IgD-negative memory B cell (primary cell): ENCODE results near the gene HOXD10. TPM values are rescaled to one million over a fixed set of nuclear protein-coding genes. Genes with fewer than 3 reads are reported as not detected.

Experiments
- H3K27ac Mint-ChIP-seq, 3 donors: one replicate each; pipeline ENCODE4 v1.8.0; 2020 to 2022; ENCODE audit warnings: mild to moderate bottlenecking in 3 of 3, mixed read lengths in 3 of 3, moderate library complexity in 1 of 3
- H3K27me3 Mint-ChIP-seq: one replicate; pipeline ENCODE4 v1.8.0; 2021; ENCODE audit warnings: mixed read lengths
- H3K36me3 Mint-ChIP-seq: one replicate; pipeline ENCODE4 v1.8.0; 2020; ENCODE audit warnings: mild to moderate bottlenecking, mixed read lengths
- H3K4me1 Mint-ChIP-seq, 3 donors: one replicate each; pipeline ENCODE4 v1.8.0; 2020 to 2022; ENCODE audit warnings: mixed read lengths in 3 of 3, mild to moderate bottlenecking in 1 of 3
- H3K4me3 Mint-ChIP-seq, 4 donors: one replicate each; pipeline ENCODE4 v1.8.0; 2020 to 2022; ENCODE audit warnings: mild to moderate bottlenecking in 4 of 4, mixed read lengths in 4 of 4, moderate library complexity in 3 of 4
- H3K9me3 Mint-ChIP-seq, 3 donors: one replicate each; pipeline ENCODE4 v1.8.0; 2020 to 2021; ENCODE audit warnings: mixed read lengths in 3 of 3, mild to moderate bottlenecking in 1 of 3
- polyA plus RNA-seq: library from polyadenylated mRNA; unstranded; fragments of 300-500 nt; fragmentation: Illumina TruSeq; gene quantifications from one replicate; pipeline ENCODE4 v1.2.3, GENCODE V29; 2021

HOXD10 gene
- polyA plus RNA-seq, 1 donor from 2014 or later: not detected

DNA sequence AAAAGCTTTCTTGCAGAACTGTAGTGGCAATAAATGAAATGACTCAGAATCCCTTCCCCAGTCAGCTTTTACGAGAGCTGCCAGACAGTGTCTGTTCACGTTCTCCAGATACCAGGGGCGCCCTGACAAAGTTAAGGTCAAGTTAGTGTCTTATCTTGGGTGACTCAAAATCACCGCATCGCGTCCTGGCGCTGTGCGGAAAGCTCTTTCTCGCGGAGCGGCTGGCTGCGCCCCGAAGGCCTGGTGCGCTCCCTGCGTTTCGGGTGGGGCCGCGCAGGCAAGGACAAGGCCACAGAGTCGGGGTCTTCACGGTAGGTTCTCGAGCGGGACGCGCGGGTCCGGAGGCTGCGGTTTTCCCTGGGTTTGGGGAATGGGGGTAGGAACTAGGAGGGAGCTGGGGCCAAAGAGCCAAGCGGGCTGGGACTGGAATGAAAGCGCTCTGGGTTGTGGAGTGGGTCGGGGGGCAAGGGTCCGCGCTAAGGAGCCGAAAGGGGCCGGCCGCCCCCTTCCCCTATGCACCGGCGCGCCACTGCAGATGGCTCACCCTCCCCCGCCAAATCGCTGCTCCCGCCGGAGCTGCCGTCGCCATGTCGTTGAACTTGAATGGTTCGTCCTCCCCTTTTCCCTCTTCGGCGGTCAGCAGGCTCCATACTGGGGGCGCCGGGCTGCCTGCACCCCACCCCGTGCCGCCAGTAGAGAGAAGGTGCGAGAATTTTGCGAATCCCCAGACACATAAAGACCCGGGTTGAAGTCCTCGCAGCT lies 12.1 kb upstream of the HOXD10 start:
- H3K27ac Mint-ChIP-seq: peak overlapping the region in 2 of 3 donors; percentile 59 to 96
- H3K4me3 Mint-ChIP-seq: peak overlapping the region in 1 of 4 donors; percentile 27
- peaks cover 5% of the 10 kb centered on the region for H3K36me3 Mint-ChIP-seq
- peaks cover 1 to 16% (median 3%) of the 10 kb centered on the region in 3 donors for H3K9me3 Mint-ChIP-seq
- peaks cover 72% of the 10 kb centered on the region for H3K27me3 Mint-ChIP-seq
- peaks cover 0 to 6% (median 5%) of the 10 kb centered on the region in 3 donors for H3K4me1 Mint-ChIP-seq

DNA sequence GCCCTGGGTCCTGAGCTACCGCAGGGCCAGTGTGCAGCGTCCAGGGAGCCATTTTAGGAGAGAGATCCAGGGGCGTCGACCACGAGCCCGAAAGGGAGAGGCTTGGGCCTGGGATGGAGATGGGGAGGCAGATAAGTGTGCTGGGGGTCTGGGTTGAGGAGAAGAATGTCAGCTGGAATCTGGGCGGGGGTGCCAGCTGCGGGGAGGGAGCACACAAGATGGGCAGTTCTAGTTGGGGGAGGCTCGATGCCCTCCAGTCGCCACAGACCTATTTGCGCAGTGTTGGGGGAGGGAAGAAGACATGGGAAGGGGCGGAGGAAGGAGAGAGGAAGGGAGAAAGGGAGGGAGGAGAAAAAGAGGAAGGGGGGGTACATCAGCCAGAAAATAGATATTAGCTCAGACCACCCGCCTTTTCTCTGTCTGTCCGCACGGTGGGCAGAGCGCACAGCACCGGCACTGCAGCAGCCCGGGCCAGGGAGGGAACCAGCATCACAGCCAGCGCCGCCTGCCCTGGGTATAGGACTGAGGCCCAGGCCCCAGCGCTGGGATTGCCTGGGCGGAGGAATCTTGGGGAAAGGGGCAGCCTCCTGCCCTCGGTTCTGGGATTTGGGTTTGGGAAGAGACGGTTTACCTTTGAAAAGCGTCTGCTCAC lies 11.4 kb upstream of the HOXD10 start:
- Mint-ChIP-seq H3K4me1 (peaks cover 0 to 6% (median 5%) of the 10 kb centered on the region in 3 donors), H3K4me3 (peak overlapping the region in 1 of 4 donors; percentile 73), H3K27me3 (peaks cover 73% of the 10 kb centered on the region), H3K36me3 (peaks cover 5% of the 10 kb centered on the region), H3K27ac (peak overlapping the region in 2 of 3 donors; percentile 41 to 96), H3K9me3 (peaks cover 1 to 18% (median 4%) of the 10 kb centered on the region in 3 donors)

DNA sequence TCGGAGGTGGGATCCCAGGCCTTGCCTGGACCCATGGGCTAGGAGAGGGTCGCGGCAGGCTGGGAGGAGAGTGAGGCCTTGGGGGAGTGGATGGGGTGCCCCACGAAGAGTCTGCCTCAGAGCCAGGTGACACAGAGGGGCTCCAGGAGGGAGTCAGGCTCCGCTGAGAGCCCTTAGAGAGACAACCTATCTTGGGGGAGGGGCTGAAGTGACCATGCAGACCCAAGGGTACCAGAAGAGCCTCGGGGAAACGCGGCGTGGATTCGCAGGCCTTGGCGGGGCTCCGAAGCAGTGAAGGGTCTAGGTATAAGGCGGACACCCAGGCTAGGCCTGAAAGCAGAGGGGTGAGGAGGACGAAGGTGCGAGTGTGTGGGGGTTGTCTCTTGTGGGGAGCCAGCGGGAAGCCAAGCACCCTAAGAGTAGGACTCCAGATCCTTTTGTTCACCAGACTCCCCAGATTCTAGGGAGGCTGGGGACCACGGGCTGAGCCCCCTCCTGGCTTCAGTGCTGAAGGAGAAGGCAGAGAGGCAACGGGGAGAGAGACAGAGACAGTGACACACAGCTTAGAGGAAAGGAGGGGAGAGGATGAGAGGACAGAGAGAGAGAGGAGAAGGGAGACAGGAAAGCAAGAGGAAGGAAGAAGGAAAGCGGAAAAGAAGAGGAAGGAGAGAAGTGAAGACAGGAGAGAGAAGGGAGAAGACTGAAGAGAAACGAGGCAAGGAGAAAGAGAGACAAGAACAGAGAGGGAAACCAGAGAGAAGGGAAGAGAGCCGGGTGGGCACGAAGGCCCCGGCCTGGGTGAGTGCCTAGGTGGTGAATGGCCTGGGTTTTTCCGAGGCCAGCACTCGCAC lies 10.6 kb upstream of the HOXD10 start:
- Mint-ChIP-seq H3K27ac (peak overlapping the region; percentile 50 to 96 (median 83)), H3K27me3 (peaks cover 66% of the 10 kb centered on the region), H3K9me3 (peaks cover 1 to 18% (median 4%) of the 10 kb centered on the region in 3 donors), H3K4me3 (peak overlapping the region in 3 of 4 donors; percentile 50 to 79 (median 73)), H3K36me3 (peaks cover 5% of the 10 kb centered on the region), H3K4me1 (peaks cover 0 to 6% (median 5%) of the 10 kb centered on the region in 3 donors)

DNA sequence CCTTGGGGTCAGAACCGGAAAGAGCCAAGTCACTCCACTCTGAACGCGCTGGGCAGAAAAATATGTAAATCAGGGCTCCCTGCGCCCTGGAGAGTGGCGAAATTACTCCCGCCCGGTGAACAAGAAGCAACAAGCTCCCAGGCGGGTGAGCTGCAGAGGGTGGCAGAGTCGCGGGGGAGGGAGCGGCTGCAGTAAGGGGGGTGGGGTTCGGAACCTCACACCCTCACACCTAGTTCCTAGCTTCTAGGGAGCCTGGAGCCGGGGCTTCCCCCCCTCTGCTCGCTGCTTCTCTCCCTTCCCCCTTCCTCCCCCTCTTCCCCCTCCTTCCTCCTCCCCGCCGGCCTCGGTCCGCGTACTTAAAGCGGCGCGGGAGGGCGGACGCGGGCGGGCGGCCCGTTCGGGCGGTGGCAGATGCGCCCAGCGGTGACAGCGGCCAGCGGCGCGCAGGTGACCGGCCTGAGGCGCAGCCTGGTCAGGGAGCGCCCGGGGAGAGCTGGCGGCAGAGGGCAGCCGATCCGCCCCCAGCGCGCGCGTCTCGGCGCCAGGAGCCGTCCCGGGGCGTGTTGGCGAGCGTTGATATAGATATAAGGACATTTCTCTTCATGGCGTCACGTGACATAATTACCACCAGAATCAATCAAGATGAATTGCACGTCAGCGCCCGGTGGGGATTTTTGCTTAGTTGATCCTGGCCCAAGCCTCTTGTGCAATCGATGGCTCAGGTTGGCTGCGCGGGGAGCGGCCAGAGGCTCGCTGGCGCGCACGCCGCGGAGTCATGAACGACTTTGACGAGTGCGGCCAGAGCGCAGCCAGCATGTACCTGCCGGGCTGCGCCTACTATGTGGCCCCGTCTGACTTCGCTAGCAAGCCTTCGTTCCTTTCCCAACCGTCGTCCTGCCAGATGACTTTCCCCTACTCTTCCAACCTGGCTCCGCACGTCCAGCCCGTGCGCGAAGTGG lies 9.7 kb upstream of the HOXD10 start, which contains the start of gene HOXD11:
HOXD11 (plus strand) TSS at position 700 of the 959 bp plus-strand sequence; CDS start at position 776, 76 bp downstream.
- peak within 1 kb of the TSS in 3 of 4 donors; percentile 50 to 79 (median 73) for H3K4me3 Mint-ChIP-seq
- peaks cover 0 to 6% (median 5%) of the 10 kb centered on the region in 3 donors for H3K4me1 Mint-ChIP-seq
- peaks cover 3% of the 10 kb centered on the region for H3K36me3 Mint-ChIP-seq
- H3K27me3 Mint-ChIP-seq: peaks cover 62% of the 10 kb centered on the region
- H3K9me3 Mint-ChIP-seq: peaks cover 1 to 13% (median 4%) of the 10 kb centered on the region in 3 donors
- peak within 1 kb of the TSS; percentile 50 to 96 (median 85) for H3K27ac Mint-ChIP-seq

DNA sequence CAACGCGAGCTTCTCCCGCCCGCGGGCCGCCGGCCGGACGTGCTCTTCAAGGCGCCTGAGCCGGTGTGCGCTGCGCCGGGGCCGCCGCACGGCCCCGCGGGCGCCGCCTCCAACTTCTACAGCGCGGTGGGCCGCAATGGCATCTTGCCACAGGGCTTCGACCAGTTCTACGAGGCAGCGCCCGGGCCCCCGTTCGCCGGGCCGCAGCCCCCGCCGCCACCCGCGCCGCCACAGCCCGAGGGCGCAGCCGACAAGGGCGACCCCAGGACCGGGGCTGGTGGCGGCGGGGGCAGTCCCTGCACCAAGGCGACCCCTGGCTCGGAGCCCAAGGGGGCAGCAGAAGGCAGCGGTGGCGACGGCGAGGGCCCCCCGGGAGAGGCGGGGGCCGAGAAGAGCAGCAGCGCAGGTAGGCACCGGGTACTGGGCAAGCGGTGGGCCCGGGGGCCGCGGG lies 8.8 kb upstream of the HOXD10 start:
- peaks cover 57% of the 10 kb centered on the region for H3K27me3 Mint-ChIP-seq
- peaks cover 0 to 13% (median 4%) of the 10 kb centered on the region in 3 donors for H3K9me3 Mint-ChIP-seq
- H3K27ac Mint-ChIP-seq: no peak overlapping the region
- peaks cover 0 to 6% (median 5%) of the 10 kb centered on the region in 3 donors for H3K4me1 Mint-ChIP-seq
- H3K36me3 Mint-ChIP-seq: peaks cover 3% of the 10 kb centered on the region
- no peak overlapping the region for H3K4me3 Mint-ChIP-seq

DNA sequence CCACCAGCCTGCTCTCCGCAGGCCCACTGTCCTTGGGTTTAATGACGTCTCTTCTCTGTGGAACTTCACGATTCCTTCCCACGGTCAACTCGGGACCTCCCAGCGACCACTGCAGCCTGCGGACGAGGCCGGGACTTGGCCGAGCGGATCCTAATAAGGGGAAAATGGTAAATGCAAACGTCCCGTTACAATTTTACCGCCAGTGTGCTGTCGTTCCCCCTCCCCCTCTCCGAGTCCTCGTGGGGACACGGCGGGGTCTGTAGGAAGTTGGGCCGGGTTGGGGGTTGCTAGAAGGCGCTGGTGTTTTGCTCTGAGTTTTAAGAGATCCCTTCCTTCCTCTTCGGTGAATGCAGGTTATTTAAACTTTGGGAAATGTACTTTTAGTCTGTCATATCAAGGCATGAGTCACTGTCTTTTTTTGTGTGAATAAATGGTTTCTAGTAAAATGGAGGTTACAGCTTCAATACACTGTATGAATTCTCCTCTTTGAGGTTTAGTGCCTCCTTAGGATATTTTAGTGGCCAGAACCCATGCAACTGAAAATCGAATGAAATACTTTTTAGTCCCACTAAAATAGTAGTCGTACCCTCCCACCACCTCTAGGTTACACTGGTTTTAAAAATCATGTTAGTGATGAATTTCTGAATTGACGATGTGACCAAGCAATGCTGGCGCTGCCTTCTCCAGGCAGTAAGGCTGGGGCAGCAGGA lies 7.2 kb upstream of the HOXD10 start:
- Mint-ChIP-seq H3K4me1 (peaks cover 0 to 5% (median 4%) of the 10 kb centered on the region in 3 donors), H3K27me3 (peaks cover 57% of the 10 kb centered on the region), H3K27ac (peak overlapping the region; percentile 92 to 95 (median 94)), H3K36me3 (peaks cover 3% of the 10 kb centered on the region), H3K4me3 (peak overlapping the region in 3 of 4 donors; percentile 47 to 72 (median 60)), H3K9me3 (peaks cover 0 to 13% (median 4%) of the 10 kb centered on the region in 3 donors)

DNA sequence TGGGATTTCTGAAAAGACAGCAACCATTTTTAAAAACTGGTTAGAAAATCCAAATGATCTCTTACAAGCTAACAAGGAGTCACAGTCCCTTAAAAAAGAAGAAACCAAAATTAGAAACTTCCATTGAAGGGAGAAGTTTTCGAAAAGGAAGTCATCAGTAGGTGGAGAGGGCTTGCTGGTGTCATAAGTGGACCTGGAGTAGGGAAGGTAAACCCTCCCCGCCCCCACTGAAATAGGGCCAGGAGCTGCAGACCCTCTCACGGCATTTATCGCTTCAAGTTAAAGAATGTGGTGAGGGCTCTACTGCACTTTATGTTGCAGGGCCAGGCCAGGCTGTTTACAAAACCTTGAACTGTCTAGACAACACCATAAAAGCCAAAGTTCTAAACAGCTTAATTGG lies 6.6 kb upstream of the HOXD10 start:
- peaks cover 0 to 5% (median 4%) of the 10 kb centered on the region in 3 donors for H3K4me1 Mint-ChIP-seq
- H3K27ac Mint-ChIP-seq: peak overlapping the region; percentile 92 to 95 (median 94)
- peaks cover 3% of the 10 kb centered on the region for H3K36me3 Mint-ChIP-seq
- peaks cover 0 to 12% (median 4%) of the 10 kb centered on the region in 3 donors for H3K9me3 Mint-ChIP-seq
- H3K4me3 Mint-ChIP-seq: peak overlapping the region in 2 of 4 donors; percentile 47 to 72
- H3K27me3 Mint-ChIP-seq: peaks cover 57% of the 10 kb centered on the region

DNA sequence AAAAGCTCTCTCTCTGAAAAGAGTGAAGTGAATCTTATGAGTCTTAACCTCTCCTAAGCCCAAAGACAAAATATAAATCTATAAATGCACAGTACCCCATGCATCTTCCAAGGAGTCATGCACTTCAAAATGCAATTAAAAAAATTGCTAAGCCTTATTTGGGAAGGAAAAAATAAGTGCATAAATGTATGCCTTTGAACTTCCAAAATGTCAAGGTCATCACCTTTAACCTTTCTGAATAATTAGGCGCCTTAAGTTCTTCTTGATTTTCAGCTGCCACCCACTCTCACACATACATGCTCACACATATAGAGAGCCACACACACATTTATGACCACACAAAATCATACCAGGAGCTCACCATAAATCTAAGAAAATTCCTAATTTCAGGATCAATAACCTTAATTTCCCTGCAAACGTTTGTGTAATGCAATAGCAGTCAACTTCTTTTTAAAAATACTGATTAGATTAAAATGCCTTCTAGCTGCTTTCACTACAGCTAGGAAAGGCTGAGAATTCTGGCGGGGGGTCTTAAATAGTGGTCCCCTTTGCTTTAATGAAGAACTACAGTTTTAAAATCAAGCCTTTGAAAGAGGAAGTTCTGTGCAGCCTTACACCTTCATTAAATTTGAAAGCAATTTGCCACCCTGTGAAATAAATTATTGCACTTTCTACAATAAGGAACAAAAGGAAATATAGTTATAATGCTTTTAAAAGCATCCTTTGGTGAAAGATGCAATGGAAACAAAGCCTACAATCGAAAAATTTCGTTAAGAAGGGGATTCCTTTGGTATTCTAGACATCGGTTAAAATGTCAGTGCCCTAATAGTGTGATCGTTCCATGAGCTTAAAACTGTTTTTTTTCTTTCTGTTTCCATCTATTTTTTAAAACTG lies 5.9 kb upstream of the HOXD10 start:
- peaks cover 54% of the 10 kb centered on the region for H3K27me3 Mint-ChIP-seq
- peaks cover 3% of the 10 kb centered on the region for H3K36me3 Mint-ChIP-seq
- H3K4me3 Mint-ChIP-seq: peak overlapping the region in 2 of 4 donors; percentile 26 to 72
- peaks cover 0 to 11% (median 4%) of the 10 kb centered on the region in 3 donors for H3K9me3 Mint-ChIP-seq
- H3K4me1 Mint-ChIP-seq: peaks cover 0 to 5% (median 1%) of the 10 kb centered on the region in 3 donors
- H3K27ac Mint-ChIP-seq: peak overlapping the region; percentile 82 to 95 (median 88)

DNA sequence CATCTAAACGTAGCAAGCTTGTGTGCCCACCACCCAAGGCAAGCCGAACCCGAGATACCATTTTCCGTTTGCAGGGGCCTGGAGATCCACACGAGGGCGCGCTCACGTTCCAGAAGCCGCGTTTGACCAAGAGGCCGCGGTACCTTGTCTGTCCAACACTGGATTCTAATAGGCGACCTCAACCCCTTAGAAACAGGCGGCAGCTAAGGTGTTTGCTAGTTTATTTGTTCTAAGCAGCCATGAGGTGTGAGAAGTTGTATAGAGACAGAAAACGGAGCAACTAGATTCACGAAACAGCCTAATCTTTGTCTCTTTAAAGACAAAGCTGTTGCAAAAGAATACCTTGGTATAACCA lies 5.3 kb upstream of the HOXD10 start:
- peak overlapping the region; percentile 82 to 95 (median 88) for H3K27ac Mint-ChIP-seq
- peaks cover 3% of the 10 kb centered on the region for H3K36me3 Mint-ChIP-seq
- H3K4me1 Mint-ChIP-seq: peaks cover 0 to 3% (median 1%) of the 10 kb centered on the region in 3 donors
- peak overlapping the region in 2 of 4 donors; percentile 26 to 72 for H3K4me3 Mint-ChIP-seq
- peaks cover 0 to 8% (median 4%) of the 10 kb centered on the region in 3 donors for H3K9me3 Mint-ChIP-seq
- peaks cover 52% of the 10 kb centered on the region for H3K27me3 Mint-ChIP-seq

DNA sequence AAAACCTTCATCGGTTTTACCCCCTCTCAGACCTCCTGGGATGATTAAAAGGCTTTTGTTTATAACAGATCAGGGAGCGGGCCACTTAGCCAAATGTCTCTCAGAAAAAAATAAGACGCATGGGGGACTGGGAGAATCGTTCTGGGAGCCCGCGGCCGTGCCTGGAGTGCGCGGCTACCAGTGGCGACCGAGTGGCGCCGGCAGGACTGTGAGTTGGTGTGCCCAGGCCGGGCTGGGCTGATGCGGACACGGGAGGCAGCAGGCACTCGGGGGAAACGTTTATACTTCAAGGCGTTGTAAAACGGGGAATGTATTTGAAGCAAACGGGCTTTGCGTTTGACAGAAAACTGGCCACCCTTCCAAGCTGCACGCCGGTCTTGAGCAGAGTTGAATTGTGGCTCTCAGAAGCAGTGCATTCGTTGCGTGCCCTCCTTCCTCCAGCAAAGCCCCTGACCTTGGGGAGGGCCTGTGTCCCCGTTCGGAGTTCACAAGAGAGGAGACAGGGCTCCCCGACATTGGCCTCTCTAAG lies 4.7 kb upstream of the HOXD10 start:
- Mint-ChIP-seq H3K36me3 (peaks cover 3% of the 10 kb centered on the region), H3K27me3 (peaks cover 55% of the 10 kb centered on the region), H3K4me1 (peaks cover 0 to 2% (median 1%) of the 10 kb centered on the region in 3 donors), H3K27ac (peak overlapping the region; percentile 46 to 95 (median 82)), H3K4me3 (peak overlapping the region in 1 of 4 donors; percentile 27), H3K9me3 (peaks cover 0 to 10% (median 6%) of the 10 kb centered on the region in 3 donors)

DNA sequence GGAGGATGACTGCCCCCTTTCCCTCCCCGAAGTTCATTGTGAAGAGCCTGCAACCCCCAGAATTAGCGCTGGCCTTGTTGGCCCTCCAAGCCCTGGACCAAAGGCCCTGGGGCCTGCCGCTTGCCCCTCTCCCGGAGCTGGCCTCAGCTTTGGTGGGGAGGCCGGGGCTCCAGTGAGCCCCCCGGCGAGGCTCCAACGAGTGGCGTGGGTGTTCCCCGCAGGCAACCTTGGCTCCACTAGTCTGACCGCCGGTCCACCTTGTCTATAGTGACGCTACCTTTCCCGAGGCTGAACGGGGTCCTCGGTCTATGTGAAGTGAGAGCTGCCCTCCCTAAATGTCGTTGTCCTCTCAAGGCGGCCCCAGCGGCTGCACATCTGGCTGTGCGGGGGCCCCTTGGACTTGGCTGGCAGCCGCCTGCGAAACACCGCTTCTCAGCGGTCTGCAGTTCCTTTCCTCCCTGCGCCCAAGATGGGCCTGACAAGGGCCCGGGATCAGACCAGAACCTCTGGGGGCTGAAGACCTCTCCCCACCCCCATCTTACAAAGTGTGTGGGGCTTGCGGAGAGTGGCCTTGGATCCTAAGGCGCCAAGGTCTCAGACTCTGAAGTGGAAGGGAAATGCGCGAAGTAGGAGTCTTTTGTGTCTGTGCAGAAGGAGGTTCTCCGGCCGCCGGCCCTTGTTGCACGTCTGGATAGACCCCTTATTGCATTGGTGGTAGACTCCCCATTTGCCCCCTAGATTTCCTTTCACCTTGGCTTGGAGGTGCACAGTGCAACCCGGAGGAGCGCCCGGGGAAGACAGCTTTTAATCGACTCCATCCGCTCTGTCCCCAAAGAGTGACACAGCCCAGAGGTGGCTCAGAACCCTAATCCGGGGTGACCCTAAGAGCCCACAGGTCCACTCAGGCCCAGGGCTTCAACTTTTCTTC lies 3.9 kb upstream of the HOXD10 start:
- peak overlapping the region; percentile 80 to 95 (median 80) for H3K27ac Mint-ChIP-seq
- peak overlapping the region in 2 of 4 donors; percentile 27 to 30 for H3K4me3 Mint-ChIP-seq
- peaks cover 57% of the 10 kb centered on the region for H3K27me3 Mint-ChIP-seq
- peaks cover 0 to 10% (median 8%) of the 10 kb centered on the region in 3 donors for H3K9me3 Mint-ChIP-seq
- peaks cover 0 to 2% (median 1%) of the 10 kb centered on the region in 3 donors for H3K4me1 Mint-ChIP-seq
- H3K36me3 Mint-ChIP-seq: peaks cover 4% of the 10 kb centered on the region
